GM18867 (cell line): ENCODE results near the gene PHACTR4.
A peak's percentile ranks its signal among the peaks of the same experiment; 100 is the strongest.
"Not testable (repeated sequence)": the region's sequence is repeated elsewhere in the genome, so short reads cannot be mapped to it uniquely, and the experiment has no call there.

Source experiments
- ATAC-seq: cut with Tn5 transposase; IDR thresholded peaks from one replicate; pipeline ENCODE4 v1.9.1; 2021; ENCODE audit warnings: mild to moderate bottlenecking, moderate library complexity; ENCODE audit not compliant: unreplicated experiment

Gene PHACTR4

DNA sequence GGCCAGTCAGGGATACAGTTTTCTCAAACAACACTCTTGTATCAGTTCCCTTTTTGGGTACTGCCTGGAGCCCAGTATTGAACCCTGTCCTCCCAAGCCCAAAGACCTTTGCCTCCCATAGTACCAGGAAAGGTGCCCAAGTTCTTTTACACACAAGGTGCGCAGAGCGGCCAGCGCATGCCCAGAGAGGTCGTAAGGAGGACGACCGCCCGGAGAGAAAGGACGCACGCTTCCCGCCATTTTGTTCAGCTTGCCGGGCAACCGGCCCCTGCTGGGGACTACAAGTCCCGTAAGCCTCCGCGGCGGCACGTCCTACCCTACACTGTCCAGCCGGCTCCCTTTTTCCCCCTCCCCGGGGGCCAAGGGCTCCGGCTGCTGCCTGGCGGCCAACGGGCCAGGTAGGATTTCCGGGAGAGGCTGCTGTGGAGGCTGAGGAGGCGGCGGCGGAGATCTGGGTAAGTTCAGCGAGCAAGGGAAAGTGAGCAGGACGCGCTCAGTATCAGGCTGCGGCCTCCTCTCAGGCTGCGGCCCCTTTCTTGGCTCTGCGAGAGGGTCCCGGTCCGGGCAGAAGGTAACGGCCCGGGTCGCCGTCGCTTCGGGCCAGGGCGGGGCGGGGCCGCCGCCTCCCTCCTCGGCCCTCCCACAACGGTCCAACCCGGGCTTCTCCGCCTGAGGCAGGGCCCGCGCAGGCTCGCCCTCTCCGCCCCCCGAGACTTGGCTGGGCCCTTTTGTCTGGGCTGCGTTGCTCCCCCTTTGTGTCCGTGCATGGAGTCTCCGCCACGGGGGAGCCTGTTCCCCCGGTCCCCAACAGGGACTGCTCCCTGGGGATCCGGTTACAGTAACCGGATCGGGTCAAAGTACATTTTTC lies at the start of gene PHACTR4:
Gene PHACTR4, plus strand, starts transcription at position 370 of the 868 bp plus-strand sequence. CDS start 37,708 bp downstream, outside the sequence.
- ATAC-seq: peak; percentile 85

DNA sequence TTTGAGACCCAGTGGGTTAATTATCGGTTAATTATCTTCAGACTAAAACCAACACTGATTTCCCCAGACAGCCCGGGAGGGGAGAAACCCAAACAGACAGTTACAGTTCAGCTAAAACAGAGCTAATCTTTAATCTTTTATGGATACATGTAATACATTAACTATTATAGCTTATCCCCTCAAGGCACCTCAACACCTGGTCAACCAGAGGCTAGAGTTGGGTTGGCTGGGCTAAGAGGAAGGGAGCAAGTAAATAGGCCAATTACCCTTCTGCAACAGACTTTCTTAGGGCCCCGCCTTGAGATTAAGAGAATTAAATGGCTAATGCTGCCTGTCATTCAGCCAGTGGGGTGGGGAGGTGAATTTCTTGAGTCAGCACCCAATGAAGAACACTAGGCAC lies 47.3 kb upstream of the PHACTR4 start:
- no peak for ATAC-seq

- ATAC-seq: no peak
Observed at GRCh38 chr1:28323720-28324119, 45.8 kb upstream of the PHACTR4 start.

DNA sequence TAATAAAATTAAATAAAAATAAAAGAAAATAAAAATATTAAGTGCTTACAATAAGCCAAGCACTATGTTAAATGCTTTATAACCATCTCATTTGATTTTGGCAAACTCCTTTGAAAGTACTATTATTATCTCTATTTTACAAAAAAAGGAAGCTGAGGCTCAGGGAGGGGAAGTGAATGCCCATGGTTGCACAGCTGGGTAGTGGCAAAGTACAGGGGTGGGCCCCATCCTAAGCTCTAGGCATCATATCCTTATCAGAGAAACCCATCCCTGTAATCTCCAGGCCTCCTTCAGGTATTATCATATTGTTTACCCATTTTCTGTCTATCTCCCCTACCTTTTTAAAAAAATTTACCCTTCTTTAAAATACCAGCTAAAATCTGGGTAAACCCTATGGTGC lies 43.0 kb upstream of the PHACTR4 start:
- ATAC-seq: no peak

- ATAC-seq: no peak
Observed at GRCh38 chr1:28326984-28327383, 42.6 kb upstream of the PHACTR4 start.

DNA sequence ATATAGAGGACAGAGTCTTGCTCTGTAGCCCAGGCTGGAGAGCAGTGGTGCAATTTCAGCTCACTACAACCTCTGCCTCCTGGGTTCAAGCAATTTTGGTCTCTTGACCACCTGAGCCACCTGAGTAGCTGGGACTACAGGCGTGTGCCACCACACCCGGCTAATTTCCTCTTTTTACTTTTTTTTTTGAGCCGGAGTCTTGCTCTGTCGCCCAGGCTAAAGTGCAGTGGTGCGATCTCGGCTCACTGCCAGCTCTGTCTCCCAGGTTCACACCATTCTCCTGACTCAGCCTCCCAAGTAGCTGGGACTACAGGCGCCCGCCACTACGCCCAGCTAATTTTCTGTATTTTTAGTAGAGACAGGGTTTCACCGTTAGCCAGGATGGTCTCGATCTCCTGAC lies 42.1 kb upstream of the PHACTR4 start:
- ATAC-seq: not testable (repeated sequence)

DNA sequence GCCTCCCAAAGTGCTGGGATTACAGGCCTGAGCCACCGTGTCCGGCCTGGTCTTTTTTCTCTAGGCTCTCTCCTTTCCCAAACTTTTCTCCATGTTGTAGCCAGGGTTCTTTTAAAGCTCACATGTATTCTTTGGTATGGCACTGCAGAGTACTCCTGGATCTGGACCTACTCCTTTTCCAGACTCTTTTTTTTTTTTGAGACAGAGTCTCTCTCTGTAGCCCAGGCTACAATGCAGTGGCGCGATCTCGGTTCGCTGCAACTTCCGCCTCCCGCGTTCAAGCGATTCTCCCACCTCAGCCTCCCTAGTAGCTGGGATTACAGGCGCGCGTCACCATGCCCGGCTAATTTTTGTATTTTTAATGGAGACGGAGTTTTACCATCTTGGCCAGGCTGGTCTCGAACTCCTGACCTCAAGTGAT lies 41.3 kb upstream of the PHACTR4 start:
- no peak for ATAC-seq

- no peak for ATAC-seq
Observed at GRCh38 chr1:28329395-28330153, 40.0 kb upstream of the PHACTR4 start.

GRCh38 chr1:28338897-28339296 lies 30.6 kb upstream of the PHACTR4 start:
- no peak for ATAC-seq

GRCh38 chr1:28339551-28339950 lies 30.0 kb upstream of the PHACTR4 start:
- no peak for ATAC-seq

- no peak for ATAC-seq
Observed at GRCh38 chr1:28340221-28340974, 29.1 kb upstream of the PHACTR4 start.

DNA sequence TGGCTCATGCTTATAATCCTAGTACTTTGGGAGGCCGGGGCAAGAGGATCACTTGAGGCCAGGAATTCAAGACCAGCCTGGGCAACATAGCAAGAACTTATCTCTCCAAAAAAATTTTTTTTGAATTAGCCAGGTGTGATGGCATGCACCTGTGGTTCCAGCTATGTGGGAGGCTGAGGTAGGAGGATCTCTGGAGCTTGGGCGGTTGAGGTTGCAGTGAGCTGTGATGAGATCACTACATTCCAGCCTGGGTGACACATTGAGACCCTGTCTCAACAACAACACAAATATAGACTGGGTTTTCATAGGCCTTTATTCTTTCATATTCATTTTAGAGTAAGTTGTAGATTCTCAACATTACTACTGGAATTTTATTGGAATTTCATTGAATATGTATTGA lies 27.9 kb upstream of the PHACTR4 start:
- no peak for ATAC-seq

- no peak for ATAC-seq
Observed at GRCh38 chr1:28343405-28343804, 26.1 kb upstream of the PHACTR4 start.

DNA sequence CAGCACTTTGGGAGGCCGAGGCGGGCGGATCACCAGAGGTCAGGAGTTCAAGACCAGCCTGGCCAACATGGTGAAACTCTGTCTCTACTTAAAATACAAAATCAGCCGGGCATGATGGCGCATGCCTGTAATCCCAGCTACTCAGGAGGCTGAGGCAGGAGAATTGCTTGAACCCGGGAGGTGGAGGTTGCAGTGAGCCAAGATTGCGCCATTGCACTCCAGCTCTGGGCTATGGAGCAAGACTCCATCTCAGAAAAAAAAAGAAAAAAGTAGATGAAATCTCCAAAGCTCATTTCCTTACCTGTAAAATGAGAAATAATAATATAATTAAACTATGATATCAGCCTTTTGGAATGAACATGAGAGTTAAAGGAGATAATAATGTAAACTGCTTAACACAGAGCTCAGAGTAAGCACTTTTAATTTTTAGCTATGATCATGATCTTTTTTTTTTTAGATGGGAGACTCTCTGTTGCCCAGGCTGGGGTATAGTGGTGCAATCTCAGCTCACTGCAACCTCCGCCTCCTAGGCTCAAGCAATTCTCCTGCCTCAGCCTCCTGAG lies 16.2 kb upstream of the PHACTR4 start:
- ATAC-seq: not testable (repeated sequence)

- no peak for ATAC-seq
Observed at GRCh38 chr1:28354121-28354520, 15.4 kb upstream of the PHACTR4 start.

DNA sequence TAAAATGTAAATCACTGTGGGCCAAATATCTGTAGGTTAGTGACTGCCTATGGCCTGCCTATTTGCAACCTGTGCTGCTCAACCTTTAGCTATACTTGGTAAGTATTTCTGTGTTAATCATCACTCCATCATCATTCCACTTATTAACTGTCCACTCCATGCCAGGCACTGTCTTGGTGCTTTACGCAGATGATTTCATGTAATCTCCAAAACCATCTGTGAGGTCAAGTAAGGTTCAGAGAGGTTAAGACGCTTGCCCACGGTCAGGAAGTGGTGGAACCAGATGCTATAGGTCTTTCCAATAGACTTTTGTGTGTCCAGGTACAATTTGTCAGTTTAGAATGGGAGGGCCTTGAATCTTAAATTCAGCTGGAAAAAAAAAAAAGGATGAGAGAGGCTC lies 10.8 kb upstream of the PHACTR4 start:
- no peak for ATAC-seq

DNA sequence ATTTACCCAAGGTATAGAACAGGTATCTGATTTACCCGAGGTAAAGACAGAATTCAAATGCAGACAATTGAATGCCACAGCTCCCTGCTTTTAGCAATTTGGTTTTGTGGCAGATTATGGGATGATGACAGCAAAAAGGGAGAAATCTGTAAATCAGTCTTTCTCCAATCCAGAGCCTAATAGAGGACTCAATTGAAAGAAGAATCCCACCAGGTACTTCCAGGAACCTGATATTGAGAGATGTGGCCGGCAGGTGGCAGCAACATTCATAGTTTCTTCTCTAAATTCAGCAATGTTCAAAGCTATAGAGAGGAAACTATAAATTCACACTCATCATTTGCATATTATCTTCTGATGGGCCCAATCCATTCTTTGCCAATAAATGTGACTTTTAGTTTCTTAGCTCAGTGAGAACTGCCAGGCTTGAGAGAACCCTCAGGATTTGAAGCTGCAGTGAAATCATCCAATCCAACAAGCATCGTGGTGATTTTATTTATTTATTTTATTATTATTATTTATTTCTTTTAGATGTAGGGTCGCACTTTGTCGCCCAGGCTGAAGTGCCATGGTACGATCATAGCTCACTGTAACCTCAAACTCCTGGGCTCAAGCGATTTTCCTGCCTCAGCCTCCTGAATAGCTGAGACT lies 9.8 kb upstream of the PHACTR4 start:
- ATAC-seq: no peak

DNA sequence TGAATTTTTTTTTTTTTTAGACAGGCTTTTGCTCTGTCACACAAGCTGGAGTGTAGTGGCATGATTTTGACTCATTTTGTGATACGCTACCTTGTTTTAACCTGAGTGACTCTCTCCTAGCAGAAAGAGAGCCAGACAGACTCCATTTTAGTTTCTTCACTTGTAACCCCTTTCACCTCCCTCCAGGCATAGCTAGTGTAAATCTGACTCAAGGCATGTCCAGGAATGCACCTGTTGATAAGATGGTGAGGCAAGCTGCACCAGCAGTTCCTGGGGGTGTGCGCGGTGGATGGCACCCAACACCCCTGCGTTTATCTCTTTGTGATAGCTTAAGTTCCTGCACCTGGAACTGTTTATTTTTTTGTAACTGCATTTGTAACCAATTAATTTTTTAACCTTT lies 4.7 kb upstream of the PHACTR4 start:
- ATAC-seq: no peak

DNA sequence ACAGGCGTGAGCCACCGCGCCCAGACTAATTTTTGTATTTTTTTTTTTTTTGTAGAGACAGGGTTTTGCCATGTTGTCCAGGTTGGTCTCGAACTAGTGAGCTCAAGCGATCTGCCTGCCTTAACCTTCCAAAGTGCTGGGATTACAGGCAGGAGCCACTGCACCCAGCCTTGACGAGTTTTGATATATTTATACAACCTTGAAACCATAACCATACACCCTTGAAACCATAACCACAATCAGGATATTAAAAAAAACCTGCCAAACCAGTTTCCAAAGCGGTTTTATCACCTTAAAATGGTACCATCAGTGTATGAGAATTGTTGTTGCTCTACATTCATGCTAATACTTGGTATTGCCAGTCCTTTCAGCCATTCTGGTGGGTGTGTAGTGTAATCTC lies 3.7 kb upstream of the PHACTR4 start:
- no peak for ATAC-seq

DNA sequence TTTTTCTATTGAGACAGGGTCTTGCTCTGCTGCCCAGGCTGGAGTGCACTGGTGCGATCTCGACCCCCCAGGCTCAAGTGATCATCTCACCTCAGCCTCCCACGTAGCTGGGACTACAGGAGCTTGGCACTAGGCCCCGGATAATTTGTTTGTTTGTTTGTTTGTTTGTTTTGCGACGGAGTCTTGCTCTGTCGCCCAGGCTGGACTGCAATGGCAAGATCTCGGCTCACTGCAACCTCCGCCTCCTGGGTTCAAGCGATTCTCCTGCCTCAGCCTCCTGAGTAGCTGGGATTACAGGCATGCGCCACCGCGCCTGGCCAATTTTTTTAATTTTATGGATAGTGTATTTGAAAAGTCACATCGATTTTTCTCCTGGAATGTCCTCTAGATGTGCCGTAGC lies 932 bp upstream of the PHACTR4 start:
- ATAC-seq: not testable (repeated sequence)
